KMS-11 (cell line): ENCODE results near the gene NR4A3.

Source experiments
- H2AFZ ChIP-seq: fragments of 200-600 bp; sonication (generic); 2 replicates; pipeline ENCODE4 v1.6.1; 2016; ENCODE audit warnings: antibody characterized with exemption, mixed run types, low read depth
- H3K27ac ChIP-seq: fragments of 200-600 bp; sonication (generic); 2 replicates; pipeline ENCODE4 v1.6.1; 2016; ENCODE audit warnings: mild to moderate bottlenecking, mixed run types
- H3K27me3 ChIP-seq: fragments of 200-600 bp; sonication (generic); 2 replicates; pipeline ENCODE4 v1.6.1; 2017; ENCODE audit warnings: mild to moderate bottlenecking, low read depth, mixed run types, moderate library complexity; ENCODE audit not compliant: insufficient read depth
- H3K36me3 ChIP-seq: fragments of 200-600 bp; sonication (generic); 2 replicates; pipeline ENCODE4 v1.6.1; 2017; ENCODE audit warnings: mild to moderate bottlenecking, mixed run types; ENCODE audit not compliant: insufficient read depth
- H3K4me1 ChIP-seq: fragments of 200-600 bp; sonication (generic); 2 replicates; pipeline ENCODE4 v1.6.1; 2016; ENCODE audit warnings: mild to moderate bottlenecking, low read depth, mixed run types; ENCODE audit not compliant: poor library complexity, severe bottlenecking
- H3K4me2 ChIP-seq: fragments of 200-600 bp; sonication (generic); 2 replicates; pipeline ENCODE4 v1.7.0; 2016; ENCODE audit warnings: mild to moderate bottlenecking, mixed run types
- H3K4me3 ChIP-seq: fragments of 200-600 bp; sonication (generic); IDR thresholded peaks from 2 replicates; pipeline ENCODE4 v1.6.1; 2017; ENCODE audit warnings: low read depth, low read length, mixed read lengths; ENCODE audit not compliant: insufficient read depth
- H3K79me2 ChIP-seq: fragments of 200-600 bp; sonication (generic); 2 replicates; pipeline ENCODE4 v1.6.1; 2016; ENCODE audit warnings: low read depth, mixed run types; ENCODE audit not compliant: insufficient read depth
- H3K9ac ChIP-seq: fragments of 200-600 bp; sonication (generic); 2 replicates; pipeline ENCODE4 v1.6.1; 2016; ENCODE audit warnings: mild to moderate bottlenecking, mixed run types
- H4K20me1 ChIP-seq: fragments of 200-600 bp; sonication (generic); 2 replicates; pipeline ENCODE4 v1.6.1; 2016; ENCODE audit warnings: mild to moderate bottlenecking, mixed run types; ENCODE audit not compliant: insufficient read depth
- CTCF ChIP-seq: fragments of 200-600 bp; sonication (generic); conservative IDR thresholded peaks from 2 replicates; pipeline ENCODE4 v1.6.1; 2017; ENCODE audit warnings: low read depth, mild to moderate bottlenecking, antibody characterized with exemption, low read length, moderate library complexity, mixed read lengths

Gene NR4A3

DNA sequence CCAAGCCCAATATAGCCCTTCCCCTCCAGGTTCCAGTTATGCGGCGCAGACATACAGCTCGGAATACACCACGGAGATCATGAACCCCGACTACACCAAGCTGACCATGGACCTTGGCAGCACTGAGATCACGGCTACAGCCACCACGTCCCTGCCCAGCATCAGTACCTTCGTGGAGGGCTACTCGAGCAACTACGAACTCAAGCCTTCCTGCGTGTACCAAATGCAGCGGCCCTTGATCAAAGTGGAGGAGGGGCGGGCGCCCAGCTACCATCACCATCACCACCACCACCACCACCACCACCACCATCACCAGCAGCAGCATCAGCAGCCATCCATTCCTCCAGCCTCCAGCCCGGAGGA lies 6.3 kb downstream of the NR4A3 start:
- Histone ChIP-seq H3K79me2 (no peaks in the 10 kb centered on the region), H3K4me1 (peaks cover 3% of the 10 kb centered on the region), H4K20me1 (no peaks in the 10 kb centered on the region), H3K27me3 (peaks cover 24% of the 10 kb centered on the region), H3K4me2 (no peak overlapping the region), H3K9ac (no peak overlapping the region), H3K36me3 (no peaks in the 10 kb centered on the region), H2AFZ (no peak overlapping the region), H3K4me3 (no peak overlapping the region), H3K27ac (no peak overlapping the region)
- no peak for TF ChIP-seq CTCF

GRCh38 chr9:99828417-99829176 lies 6.9 kb downstream of the NR4A3 start:
- Histone ChIP-seq H3K4me1 (peaks cover 3% of the 10 kb centered on the region), H4K20me1 (no peaks in the 10 kb centered on the region), H3K79me2 (no peaks in the 10 kb centered on the region), H2AFZ (no peak overlapping the region), H3K27ac (no peak overlapping the region), H3K9ac (no peak overlapping the region), H3K4me2 (no peak overlapping the region), H3K27me3 (peaks cover 19% of the 10 kb centered on the region), H3K4me3 (no peak overlapping the region), H3K36me3 (no peaks in the 10 kb centered on the region)
- no peak for TF ChIP-seq CTCF

DNA sequence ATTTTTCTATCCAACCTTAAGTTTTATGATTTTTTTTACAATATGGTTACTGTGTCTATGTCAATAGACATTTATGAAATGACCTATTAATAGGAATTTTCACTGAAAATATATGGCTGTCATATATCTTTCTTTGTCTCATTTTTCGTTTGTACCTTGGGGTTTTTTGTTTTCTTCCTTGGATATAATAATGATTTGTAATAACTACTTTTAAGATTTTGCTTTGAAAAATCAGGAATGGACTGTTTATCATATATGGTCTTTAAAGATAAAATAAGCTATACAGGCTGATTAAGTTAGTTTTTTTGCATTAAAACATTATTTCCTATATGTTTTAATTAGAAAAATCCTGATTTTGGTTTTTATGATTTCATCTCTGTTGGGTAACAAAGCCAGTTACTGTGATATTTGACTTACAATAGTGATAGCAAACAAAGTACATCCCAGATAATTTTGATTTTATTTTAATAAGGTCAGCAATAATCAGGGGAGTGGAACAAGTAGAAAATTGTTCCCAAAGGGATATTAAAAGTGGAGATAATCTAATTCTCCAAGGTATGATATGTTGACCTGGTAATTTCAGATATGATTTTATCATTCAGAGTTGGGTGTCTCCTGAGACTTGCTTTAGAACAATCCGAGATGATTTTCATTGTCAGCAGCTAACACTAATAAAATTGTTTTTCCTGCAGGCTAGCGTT lies 10.3 kb downstream of the NR4A3 start:
- Histone ChIP-seq H3K27ac (no peak overlapping the region), H3K27me3 (no peaks in the 10 kb centered on the region), H3K9ac (no peak overlapping the region), H4K20me1 (no peaks in the 10 kb centered on the region), H3K79me2 (no peaks in the 10 kb centered on the region), H2AFZ (no peak overlapping the region), H3K4me2 (no peak overlapping the region), H3K36me3 (no peaks in the 10 kb centered on the region), H3K4me1 (no peaks in the 10 kb centered on the region), H3K4me3 (no peak overlapping the region)
- no peak for TF ChIP-seq CTCF

GRCh38 chr9:99832558-99832864 lies 10.8 kb downstream of the NR4A3 start:
- Histone ChIP-seq H3K79me2 (no peaks in the 10 kb centered on the region), H3K4me3 (no peak overlapping the region), H3K4me1 (no peaks in the 10 kb centered on the region), H2AFZ (no peak overlapping the region), H3K4me2 (no peak overlapping the region), H4K20me1 (no peaks in the 10 kb centered on the region), H3K9ac (no peak overlapping the region), H3K27me3 (no peaks in the 10 kb centered on the region), H3K27ac (no peak overlapping the region), H3K36me3 (no peaks in the 10 kb centered on the region)
- TF ChIP-seq CTCF: no peak
